MCF 10A (cell line): Measurements from ENCODE around the gene ETV3. TPM values are rescaled to one million over a fixed set of nuclear protein-coding genes. Genes with fewer than 3 reads are reported as not detected.
A peak's percentile ranks its signal among the peaks of the same experiment; 100 is the strongest.

Experiments
- BruUV-seq: library from RNA; stranded (reverse); fragments of 400-500 nt; replicated peaks from 2 replicates; lab custom pipeline; 2021; lab: Mats Ljungman, UMichigan
- CTCF ChIA-PET: fragments of 300-600 bp; sonication (Branson Sonifier 250); formaldehyde crosslinking; extraction: SDS; loops from one replicate; lab custom pipeline; 2021; ENCODE audit warnings: antibody characterized with exemption, inconsistent platforms; lab: Yijun Ruan, JAX
- POLR2A ChIA-PET: fragments of 300-600, 350-650 bp; sonication (Branson Sonifier 250); formaldehyde crosslinking; extraction: SDS; loops from one replicate; lab custom pipeline; 2020; ENCODE audit warnings: antibody characterized with exemption, inconsistent platforms; lab: Yijun Ruan, JAX
- DNase-seq: peaks from one replicate; pipeline ENCODE4 v3.0.0-alpha.2; 2018; ENCODE audit not compliant: unreplicated experiment
- H3K27ac Mint-ChIP-seq: one replicate; pipeline ENCODE4 v1.8.0; 2022; ENCODE audit warnings: mild to moderate bottlenecking, low read depth, mixed read lengths; ENCODE audit not compliant: unreplicated experiment
- H3K27me3 Mint-ChIP-seq: one replicate; pipeline ENCODE4 v1.8.0; 2022; ENCODE audit warnings: mixed read lengths; ENCODE audit not compliant: insufficient read depth, unreplicated experiment
- H3K36me3 Mint-ChIP-seq: one replicate; pipeline ENCODE4 v1.8.0; 2022; ENCODE audit warnings: mild to moderate bottlenecking, moderate library complexity, mixed read lengths; ENCODE audit not compliant: insufficient read depth, unreplicated experiment
- H3K4me1 Mint-ChIP-seq: one replicate; pipeline ENCODE4 v1.8.0; 2022; ENCODE audit warnings: mixed read lengths; ENCODE audit not compliant: insufficient read depth, unreplicated experiment
- H3K4me3 Mint-ChIP-seq: one replicate; pipeline ENCODE4 v1.8.0; 2022; ENCODE audit warnings: mild to moderate bottlenecking, moderate library complexity, mixed read lengths; ENCODE audit not compliant: unreplicated experiment
- H3K9me3 Mint-ChIP-seq: one replicate; pipeline ENCODE4 v1.8.0; 2022; ENCODE audit warnings: mixed read lengths; ENCODE audit not compliant: unreplicated experiment
- CTCF ChIP-seq: fragments of 200-600 bp; IDR thresholded peaks from one replicate; pipeline ENCODE4 v1.8.0; 2022; ENCODE audit warnings: antibody characterized with exemption, mild to moderate bottlenecking; ENCODE audit not compliant: unreplicated experiment
- intact Hi-C: fragments of 100-400 bp; cut with micrococcal nuclease; formaldehyde crosslinking; loops from 2 replicates; pipeline ENCODE4 v1.14.1; 2022
- total RNA-seq: library from RNA; stranded (reverse); gene quantifications from 2 replicates; pipeline ENCODE4 v1.2.3, GENCODE V29; 2022

ETV3 gene
- total RNA-seq, 1 experiment from 2014 or later, result 28.6 TPM

- Mint-ChIP-seq H3K36me3 (peaks cover 52% of the 10 kb centered on the region), H3K27ac (peak overlapping the region; percentile 76), H3K9me3 (no peaks in the 10 kb centered on the region), H3K4me1 (peaks cover 43% of the 10 kb centered on the region), H3K27me3 (no peaks in the 10 kb centered on the region), H3K4me3 (peak overlapping the region; percentile 79)
- no peak for DNase-seq
- ChIA-PET POLR2A (interaction anchor here (0.7 to 5.9 kb wide), 7 partner anchors 10 to 96 kb away, joined by 3 to 64 read pairs (median 3); no protein-coding TSS in a partner anchor), CTCF (interaction anchor here (0.5 to 19.9 kb wide), 14 partner anchors 9 to 444 kb away, joined by 3 to 419 read pairs (median 5); no protein-coding TSS in a partner anchor)
- TF ChIP-seq CTCF, result no peak
- intact Hi-C loops, result loop anchor here (5.0 kb wide), 1 partner anchor 44 kb away; no protein-coding TSS in a partner anchor
- no TSS peak for BruUV-seq
Measured at GRCh38 chr1:157136133-157136532, 2.1 kb downstream of the ETV3 start.

- DNase-seq, result no peak
- CTCF ChIA-PET, result interaction anchor here (0.8 to 19.9 kb wide), 16 partner anchors 9 to 445 kb away, joined by 3 to 419 read pairs (median 6); no protein-coding TSS in a partner anchor
- H3K4me1 Mint-ChIP-seq, result peaks cover 43% of the 10 kb centered on the region
- intact Hi-C loops, result loop anchor here (5.0 kb wide), 1 partner anchor 43 kb away; no protein-coding TSS in a partner anchor
- peak overlapping the region; percentile 76 for H3K27ac Mint-ChIP-seq
- no peak for TF ChIP-seq CTCF
- peak overlapping the region; percentile 79 for H3K4me3 Mint-ChIP-seq
- no peaks in the 10 kb centered on the region for H3K9me3 Mint-ChIP-seq
- no TSS peak for BruUV-seq
- POLR2A ChIA-PET, result interaction anchor here (0.6 to 5.9 kb wide), 6 partner anchors 10 to 91 kb away, joined by 3 to 64 read pairs (median 4); no protein-coding TSS in a partner anchor
- peaks cover 57% of the 10 kb centered on the region for H3K36me3 Mint-ChIP-seq
- no peaks in the 10 kb centered on the region for H3K27me3 Mint-ChIP-seq
Measured at GRCh38 chr1:157135646-157136045, 2.5 kb downstream of the ETV3 start.

GRCh38 chr1:157135070-157135469 lies 3.1 kb downstream of the ETV3 start:
- H3K36me3 Mint-ChIP-seq, result peaks cover 63% of the 10 kb centered on the region
- no TSS peak for BruUV-seq
- CTCF ChIA-PET, result interaction anchor here (0.5 to 19.9 kb wide), 13 partner anchors 9 to 1016 kb away, joined by 3 to 419 read pairs (median 6); no protein-coding TSS in a partner anchor
- POLR2A ChIA-PET, result interaction anchor here (0.6 to 5.9 kb wide), 3 partner anchors 10 to 46 kb away, joined by 3 to 64 read pairs (median 45); no protein-coding TSS in a partner anchor
- H3K27ac Mint-ChIP-seq, result peak overlapping the region; percentile 76
- H3K27me3 Mint-ChIP-seq, result no peaks in the 10 kb centered on the region
- H3K4me1 Mint-ChIP-seq, result peaks cover 43% of the 10 kb centered on the region
- DNase-seq, result no peak
- TF ChIP-seq CTCF, result no peak
- no peak overlapping the region for H3K4me3 Mint-ChIP-seq
- no peaks in the 10 kb centered on the region for H3K9me3 Mint-ChIP-seq
- intact Hi-C loops, result loop anchor here (5.0 kb wide), 1 partner anchor 43 kb away; no protein-coding TSS in a partner anchor

GRCh38 chr1:157134442-157134841 lies 3.8 kb downstream of the ETV3 start:
- ChIA-PET POLR2A (interaction anchor here (1.2 to 5.9 kb wide), 3 partner anchors 20 to 45 kb away, joined by 3 to 45 read pairs (median 10); no protein-coding TSS in a partner anchor), CTCF (interaction anchor here (0.7 to 19.9 kb wide), 8 partner anchors 22 to 355 kb away, joined by 3 to 419 read pairs (median 6); no protein-coding TSS in a partner anchor)
- H3K4me3 Mint-ChIP-seq, result no peak overlapping the region
- no TSS peak for BruUV-seq
- peaks cover 69% of the 10 kb centered on the region for H3K36me3 Mint-ChIP-seq
- H3K27ac Mint-ChIP-seq, result no peak overlapping the region
- no peaks in the 10 kb centered on the region for H3K9me3 Mint-ChIP-seq
- no peak for DNase-seq
- intact Hi-C loops, result no loop called here
- no peak for TF ChIP-seq CTCF
- peaks cover 43% of the 10 kb centered on the region for H3K4me1 Mint-ChIP-seq
- no peaks in the 10 kb centered on the region for H3K27me3 Mint-ChIP-seq
